ENCODE data around the gene ARPP21.

Gene ARPP21

DNA sequence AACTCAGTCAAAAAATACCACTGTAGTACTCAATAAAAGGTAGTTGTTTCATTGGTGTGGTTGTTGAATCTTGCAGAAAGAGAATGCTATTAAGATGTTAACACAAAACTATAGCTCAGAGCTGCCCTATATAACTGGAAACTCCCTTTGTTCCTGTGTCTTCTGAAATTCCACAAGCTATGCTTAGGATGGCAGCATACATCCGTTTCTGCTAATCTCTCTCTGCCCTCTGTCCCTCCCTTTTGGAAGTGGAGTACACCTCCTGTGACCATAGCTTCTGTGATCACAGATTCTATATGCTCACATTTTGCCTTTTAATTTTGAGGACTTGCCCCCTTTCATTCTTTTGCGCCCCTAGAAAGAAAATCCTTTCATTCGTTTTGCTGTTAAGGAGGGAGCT, 33.7 kb downstream of the ARPP21 start:
- TF ChIP-seq, protein P1, sequence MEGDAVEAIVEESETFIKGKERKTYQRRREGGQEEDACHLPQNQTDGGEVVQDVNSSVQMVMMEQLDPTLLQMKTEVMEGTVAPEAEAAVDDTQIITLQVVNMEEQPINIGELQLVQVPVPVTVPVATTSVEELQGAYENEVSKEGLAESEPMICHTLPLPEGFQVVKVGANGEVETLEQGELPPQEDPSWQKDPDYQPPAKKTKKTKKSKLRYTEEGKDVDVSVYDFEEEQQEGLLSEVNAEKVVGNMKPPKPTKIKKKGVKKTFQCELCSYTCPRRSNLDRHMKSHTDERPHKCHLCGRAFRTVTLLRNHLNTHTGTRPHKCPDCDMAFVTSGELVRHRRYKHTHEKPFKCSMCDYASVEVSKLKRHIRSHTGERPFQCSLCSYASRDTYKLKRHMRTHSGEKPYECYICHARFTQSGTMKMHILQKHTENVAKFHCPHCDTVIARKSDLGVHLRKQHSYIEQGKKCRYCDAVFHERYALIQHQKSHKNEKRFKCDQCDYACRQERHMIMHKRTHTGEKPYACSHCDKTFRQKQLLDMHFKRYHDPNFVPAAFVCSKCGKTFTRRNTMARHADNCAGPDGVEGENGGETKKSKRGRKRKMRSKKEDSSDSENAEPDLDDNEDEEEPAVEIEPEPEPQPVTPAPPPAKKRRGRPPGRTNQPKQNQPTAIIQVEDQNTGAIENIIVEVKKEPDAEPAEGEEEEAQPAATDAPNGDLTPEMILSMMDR (conservative IDR thresholded peaks at IDR 0.05; ENCODE audit: low read depth), result no peak
- ChIA-PET CTCF (interaction anchor here (0.7 kb wide), 1 partner anchor 436 kb away, joined by 3 read pairs; no protein-coding TSS in a partner anchor), POLR2A (ENCODE audit: low non-redundant PET) (no interaction called here)
- no peak overlapping the region for H3K27ac ChIP-seq
- DNase-seq (ENCODE audit: low spot score), result no peak

- DNase-seq (ENCODE audit: low spot score), result no peak
- ChIA-PET POLR2A (ENCODE audit: low non-redundant PET) (no interaction called here), CTCF (no interaction called here)
- TF ChIP-seq, protein P1 (conservative IDR thresholded peaks at IDR 0.05; ENCODE audit: low read depth), result no peak
- no peak overlapping the region for H3K27ac ChIP-seq
Observed at GRCh38 chr3:35674451-35675109, 35.3 kb downstream of the ARPP21 start.

GRCh38 chr3:35675206-35675605, 35.9 kb downstream of the ARPP21 start:
- H3K27ac ChIP-seq, result no peak overlapping the region
- ChIA-PET CTCF (no interaction called here), POLR2A (ENCODE audit: low non-redundant PET) (no interaction called here)
- no peak for DNase-seq (ENCODE audit: low spot score)
- TF ChIP-seq, protein P1 (conservative IDR thresholded peaks at IDR 0.05; ENCODE audit: low read depth), result no peak

DNA sequence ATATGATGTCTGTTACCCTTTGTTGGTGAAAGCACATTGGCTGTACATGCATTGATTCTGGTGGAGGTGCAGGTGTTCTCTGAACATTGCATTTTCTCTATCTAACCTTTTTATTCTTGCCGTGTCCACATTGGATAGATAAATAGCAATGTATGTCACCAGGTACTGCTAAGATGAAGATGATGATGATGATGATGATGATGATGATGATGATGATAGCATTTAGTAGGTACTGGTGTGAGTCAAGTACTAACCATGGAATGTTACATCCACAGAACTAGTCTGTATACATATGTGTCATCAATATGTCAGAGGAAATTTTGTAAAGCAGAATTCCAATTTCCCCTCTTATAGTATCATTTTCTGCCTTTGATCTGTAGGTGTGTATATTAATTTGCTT, 36.3 kb downstream of the ARPP21 start:
- CTCF ChIA-PET, result no interaction called here
- POLR2A ChIA-PET (ENCODE audit: low non-redundant PET), result no interaction called here
- TF ChIP-seq, protein P1 (conservative IDR thresholded peaks at IDR 0.05; ENCODE audit: low read depth), result no peak
- DNase-seq (ENCODE audit: low spot score), result no peak
- H3K27ac ChIP-seq, result no peak overlapping the region

DNA sequence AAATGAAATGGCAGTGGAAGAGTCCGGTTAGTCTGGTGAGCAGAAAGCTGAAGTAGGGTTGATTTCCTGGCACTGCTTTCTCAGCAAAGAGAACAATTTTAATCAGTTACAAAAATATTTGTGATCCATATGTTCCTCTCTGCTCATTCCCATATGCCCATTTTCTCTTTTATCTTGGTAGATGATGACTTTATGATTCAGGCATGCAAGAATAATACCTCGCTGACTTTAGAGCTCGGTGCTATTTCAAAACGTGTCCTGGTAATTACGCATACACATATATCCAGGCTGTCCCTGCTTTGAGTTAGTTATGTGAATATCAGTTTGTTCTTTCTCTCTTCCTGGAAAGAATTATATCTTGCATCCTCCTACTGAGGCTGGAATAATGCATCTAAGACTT, 38.5 kb downstream of the ARPP21 start:
- no peak overlapping the region for H3K27ac ChIP-seq
- DNase-seq (ENCODE audit: low spot score), result no peak
- CTCF ChIA-PET, result interaction anchor here (0.6 kb wide), 1 partner anchor 253 kb away, joined by 5 read pairs; no protein-coding TSS in a partner anchor
- TF ChIP-seq, protein P1 (conservative IDR thresholded peaks at IDR 0.05; ENCODE audit: low read depth), result no peak
- POLR2A ChIA-PET (ENCODE audit: low non-redundant PET), result no interaction called here

DNA sequence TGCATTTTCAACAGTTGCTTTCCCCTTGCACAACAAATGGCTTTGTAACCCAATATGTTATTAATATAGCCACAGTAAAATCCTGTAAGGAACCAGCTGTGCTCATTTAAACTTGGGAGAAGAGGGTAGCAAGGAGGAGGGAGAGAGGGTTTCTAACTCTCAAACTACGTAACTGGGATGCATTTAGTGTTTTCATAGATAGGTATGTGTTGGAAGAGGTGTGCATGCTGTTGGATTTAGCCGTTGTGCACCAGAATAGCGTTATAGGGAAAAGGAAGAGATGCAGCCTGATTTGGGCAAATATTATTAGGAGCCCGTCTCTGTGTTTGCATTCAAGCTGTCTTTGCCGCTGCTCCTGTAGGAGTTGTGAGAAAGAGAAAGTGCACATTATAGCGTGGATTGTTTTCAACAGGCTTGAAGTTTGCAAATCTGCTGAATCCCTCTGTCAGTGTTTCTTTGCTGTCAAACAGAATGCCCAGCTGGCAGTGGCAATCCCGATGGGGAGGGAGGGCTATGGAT, 39.4 kb downstream of the ARPP21 start:
- ChIA-PET CTCF (no interaction called here), POLR2A (ENCODE audit: low non-redundant PET) (no interaction called here)
- TF ChIP-seq, protein P1 (conservative IDR thresholded peaks at IDR 0.05; ENCODE audit: low read depth), result no peak
- DNase-seq (ENCODE audit: low spot score), result no peak
- no peak overlapping the region for H3K27ac ChIP-seq

Measured in RWPE1 (cell line).